ENCODE measurements around the gene NUP210.

The NUP210 gene

GRCh38 chr3:13345772-13346171 lies 74.3 kb downstream of the NUP210 start:
- H3K9ac ChIP-seq (ENCODE audit: low read depth, low read length), result no peak overlapping the region
- H3K36me3 ChIP-seq (ENCODE audit: insufficient read depth, low read length), result peaks cover 18% of the 10 kb centered on the region
- no peak overlapping the region for H3K4me3 ChIP-seq (ENCODE audit: low read length)
- no peak overlapping the region for H3K27ac ChIP-seq (ENCODE audit: low read depth, low read length)
- H3K4me1 ChIP-seq (ENCODE audit: insufficient read depth, low read length), result peaks cover 52% of the 10 kb centered on the region
- WGBS, result 91% methylated on average over 6 of the region's 6 CpGs
- H3K9me3 ChIP-seq (ENCODE audit: insufficient read depth, low read depth, low read length), result no peaks in the 10 kb centered on the region
- H3K27me3 ChIP-seq (ENCODE audit: insufficient read depth, low read length), result no peaks in the 10 kb centered on the region

- Histone ChIP-seq H3K27me3 (ENCODE audit: insufficient read depth, low read length) (no peaks in the 10 kb centered on the region), H3K9me3 (ENCODE audit: insufficient read depth, low read depth, low read length) (no peaks in the 10 kb centered on the region), H3K9ac (ENCODE audit: low read depth, low read length) (no peak overlapping the region), H3K4me1 (ENCODE audit: insufficient read depth, low read length) (peaks cover 50% of the 10 kb centered on the region), H3K27ac (ENCODE audit: low read depth, low read length) (no peak overlapping the region), H3K4me3 (ENCODE audit: low read length) (no peak overlapping the region), H3K36me3 (ENCODE audit: insufficient read depth, low read length) (peaks cover 23% of the 10 kb centered on the region)
- whole genome bisulfite sequencing, result 81% methylated on average over 8 of the region's 8 CpGs
Observed at GRCh38 chr3:13345284-13345683, 74.8 kb downstream of the NUP210 start.

GRCh38 chr3:13344663-13345062 lies 75.5 kb downstream of the NUP210 start:
- H3K4me3 ChIP-seq (ENCODE audit: low read length), result no peak overlapping the region
- H3K36me3 ChIP-seq (ENCODE audit: insufficient read depth, low read length), result peaks cover 29% of the 10 kb centered on the region
- 92% methylated on average over 9 of the region's 9 CpGs for WGBS
- H3K9me3 ChIP-seq (ENCODE audit: insufficient read depth, low read depth, low read length), result no peaks in the 10 kb centered on the region
- H3K4me1 ChIP-seq (ENCODE audit: insufficient read depth, low read length), result peaks cover 44% of the 10 kb centered on the region
- H3K27ac ChIP-seq (ENCODE audit: low read depth, low read length), result no peak overlapping the region; the same call in 1 of the 2 replicates
- H3K9ac ChIP-seq (ENCODE audit: low read depth, low read length), result no peak overlapping the region
- no peaks in the 10 kb centered on the region for H3K27me3 ChIP-seq (ENCODE audit: insufficient read depth, low read length)

- WGBS, result 90% methylated on average over 6 of the region's 6 CpGs
Observed at GRCh38 chr3:13343601-13344000, 76.5 kb downstream of the NUP210 start.

GRCh38 chr3:13341229-13341905 lies 78.8 kb downstream of the NUP210 start:
- Histone ChIP-seq H3K9ac (ENCODE audit: low read depth, low read length) (no peak overlapping the region), H3K9me3 (ENCODE audit: insufficient read depth, low read depth, low read length) (no peaks in the 10 kb centered on the region), H3K36me3 (ENCODE audit: insufficient read depth, low read length) (peaks cover 44% of the 10 kb centered on the region), H3K4me3 (ENCODE audit: low read length) (no peak overlapping the region), H3K4me1 (ENCODE audit: insufficient read depth, low read length) (peaks cover 11% of the 10 kb centered on the region; the same call in 1 of the 2 replicates), H3K27ac (ENCODE audit: low read depth, low read length) (no peak overlapping the region), H3K27me3 (ENCODE audit: insufficient read depth, low read length) (no peaks in the 10 kb centered on the region)
- 94% methylated on average over 7 of the region's 7 CpGs for WGBS

More at GRCh38 chr3:13343601-13344000, 76.5 kb downstream of the NUP210 start:
- H3K9ac ChIP-seq (ENCODE audit: low read depth, low read length), result no peak overlapping the region
- no peaks in the 10 kb centered on the region for H3K9me3 ChIP-seq (ENCODE audit: insufficient read depth, low read depth, low read length)
- no peak overlapping the region for H3K27ac ChIP-seq (ENCODE audit: low read depth, low read length)
- peaks cover 34% of the 10 kb centered on the region for H3K36me3 ChIP-seq (ENCODE audit: insufficient read depth, low read length)
- H3K4me3 ChIP-seq (ENCODE audit: low read length), result no peak overlapping the region
- H3K4me1 ChIP-seq (ENCODE audit: insufficient read depth, low read length), result peaks cover 33% of the 10 kb centered on the region
- H3K27me3 ChIP-seq (ENCODE audit: insufficient read depth, low read length), result no peaks in the 10 kb centered on the region

- Histone ChIP-seq H3K27me3 (ENCODE audit: insufficient read depth, low read length) (no peaks in the 10 kb centered on the region), H3K4me3 (ENCODE audit: low read length) (no peak overlapping the region), H3K36me3 (ENCODE audit: insufficient read depth, low read length) (peaks cover 52% of the 10 kb centered on the region), H3K27ac (ENCODE audit: low read depth, low read length) (no peak overlapping the region), H3K4me1 (ENCODE audit: insufficient read depth, low read length) (no peaks in the 10 kb centered on the region), H3K9ac (ENCODE audit: low read depth, low read length) (no peak overlapping the region), H3K9me3 (ENCODE audit: insufficient read depth, low read depth, low read length) (no peaks in the 10 kb centered on the region)
- 97% methylated on average over 20 of the region's 20 CpGs for WGBS
Observed at GRCh38 chr3:13339833-13340232, 80.3 kb downstream of the NUP210 start.

GRCh38 chr3:13338996-13339395 lies 81.1 kb downstream of the NUP210 start:
- Histone ChIP-seq H3K4me3 (ENCODE audit: low read length) (no peak overlapping the region), H3K27me3 (ENCODE audit: insufficient read depth, low read length) (no peaks in the 10 kb centered on the region), H3K27ac (ENCODE audit: low read depth, low read length) (no peak overlapping the region; the same call in 1 of the 2 replicates), H3K36me3 (ENCODE audit: insufficient read depth, low read length) (peaks cover 59% of the 10 kb centered on the region), H3K9me3 (ENCODE audit: insufficient read depth, low read depth, low read length) (no peaks in the 10 kb centered on the region), H3K4me1 (ENCODE audit: insufficient read depth, low read length) (no peaks in the 10 kb centered on the region), H3K9ac (ENCODE audit: low read depth, low read length) (no peak overlapping the region)
- WGBS, result 85% methylated on average over 5 of the region's 5 CpGs

GRCh38 chr3:13338231-13338630 lies 81.9 kb downstream of the NUP210 start:
- Histone ChIP-seq H3K36me3 (ENCODE audit: insufficient read depth, low read length) (peaks cover 59% of the 10 kb centered on the region), H3K9ac (ENCODE audit: low read depth, low read length) (no peak overlapping the region), H3K27ac (ENCODE audit: low read depth, low read length) (no peak overlapping the region), H3K27me3 (ENCODE audit: insufficient read depth, low read length) (no peaks in the 10 kb centered on the region), H3K4me3 (ENCODE audit: low read length) (no peak overlapping the region), H3K9me3 (ENCODE audit: insufficient read depth, low read depth, low read length) (no peaks in the 10 kb centered on the region), H3K4me1 (ENCODE audit: insufficient read depth, low read length) (no peaks in the 10 kb centered on the region)
- WGBS, result 89% methylated on average over 3 of the region's 3 CpGs

- Histone ChIP-seq H3K36me3 (ENCODE audit: insufficient read depth, low read length) (peaks cover 63% of the 10 kb centered on the region), H3K9ac (ENCODE audit: low read depth, low read length) (no peak overlapping the region), H3K4me3 (ENCODE audit: low read length) (no peak overlapping the region), H3K27ac (ENCODE audit: low read depth, low read length) (no peak overlapping the region), H3K4me1 (ENCODE audit: insufficient read depth, low read length) (no peaks in the 10 kb centered on the region), H3K27me3 (ENCODE audit: insufficient read depth, low read length) (no peaks in the 10 kb centered on the region), H3K9me3 (ENCODE audit: insufficient read depth, low read depth, low read length) (no peaks in the 10 kb centered on the region)
- WGBS, result 93% methylated on average over 12 of the region's 12 CpGs
Observed at GRCh38 chr3:13336592-13336991, 83.5 kb downstream of the NUP210 start.

GRCh38 chr3:13335503-13335902 lies 84.6 kb downstream of the NUP210 start:
- Histone ChIP-seq H3K9me3 (ENCODE audit: insufficient read depth, low read depth, low read length) (no peaks in the 10 kb centered on the region), H3K27ac (ENCODE audit: low read depth, low read length) (no peak overlapping the region), H3K4me1 (ENCODE audit: insufficient read depth, low read length) (no peaks in the 10 kb centered on the region), H3K9ac (ENCODE audit: low read depth, low read length) (no peak overlapping the region), H3K27me3 (ENCODE audit: insufficient read depth, low read length) (no peaks in the 10 kb centered on the region), H3K4me3 (ENCODE audit: low read length) (no peak overlapping the region), H3K36me3 (ENCODE audit: insufficient read depth, low read length) (peaks cover 62% of the 10 kb centered on the region)
- 94% methylated on average over 16 of the region's 16 CpGs for WGBS

- Histone ChIP-seq H3K27ac (ENCODE audit: low read depth, low read length) (no peak overlapping the region), H3K9me3 (ENCODE audit: insufficient read depth, low read depth, low read length) (no peaks in the 10 kb centered on the region), H3K27me3 (ENCODE audit: insufficient read depth, low read length) (no peaks in the 10 kb centered on the region), H3K36me3 (ENCODE audit: insufficient read depth, low read length) (peaks cover 62% of the 10 kb centered on the region), H3K9ac (ENCODE audit: low read depth, low read length) (no peak overlapping the region), H3K4me3 (ENCODE audit: low read length) (no peak overlapping the region), H3K4me1 (ENCODE audit: insufficient read depth, low read length) (no peaks in the 10 kb centered on the region)
- 74% methylated on average over 6 of the region's 6 CpGs for WGBS
Observed at GRCh38 chr3:13335059-13335458, 85.1 kb downstream of the NUP210 start.
